ENCODE results near the gene SGK2.

The SGK2 gene

GRCh38 chr20:43538878-43539700 lies 19.7 kb upstream of the SGK2 start:
- H3K27me3 ChIP-seq (ENCODE audit: insufficient read depth, poor library complexity, severe bottlenecking) = no peaks in the 10 kb centered on the region
- DNase-seq (ENCODE audit: low read depth in 1 of 2, low spot score in 1 of 2) = no peak
- TF ChIP-seq GABPA (IDR thresholded peaks at IDR 0.05; ENCODE audit: low read depth) = no peak
- no peak overlapping the region for H3K27ac ChIP-seq (replicated peaks)
- H3K4me3 ChIP-seq (replicated peaks; ENCODE audit: insufficient read depth, low read length) = no peak overlapping the region

- DNase-seq (ENCODE audit: low read depth in 1 of 2, low spot score in 1 of 2) = no peak
- no peak for TF ChIP-seq SPI1 (IDR thresholded peaks at IDR 0.05; ENCODE audit: borderline replicate concordance, low read depth)
- no peak for TF ChIP-seq CTCF (IDR thresholded peaks at IDR 0.05; ENCODE audit: insufficient read depth, low read length)
- no peak for TF ChIP-seq REST (IDR thresholded peaks at IDR 0.05; ENCODE audit: insufficient replicate concordance, low read depth)
- TF ChIP-seq POLR2AphosphoS5 (IDR thresholded peaks at IDR 0.05; ENCODE audit: low read depth) = no peak
- no peak for TF ChIP-seq GABPA (IDR thresholded peaks at IDR 0.05; ENCODE audit: low read depth)
- H3K27ac ChIP-seq (replicated peaks) = no peak overlapping the region
- no peaks in the 10 kb centered on the region for H3K27me3 ChIP-seq (ENCODE audit: insufficient read depth, poor library complexity, severe bottlenecking)
- no peak overlapping the region for H3K4me3 ChIP-seq (replicated peaks; ENCODE audit: insufficient read depth, low read length)
Measured at GRCh38 chr20:43539975-43540672, 18.7 kb upstream of the SGK2 start.

- H3K27me3 ChIP-seq (ENCODE audit: insufficient read depth, poor library complexity, severe bottlenecking) = no peaks in the 10 kb centered on the region
- DNase-seq (ENCODE audit: low read depth in 1 of 2, low spot score in 1 of 2) = no peak
- H3K27ac ChIP-seq (replicated peaks) = no peak overlapping the region
- no peak overlapping the region for H3K4me3 ChIP-seq (replicated peaks; ENCODE audit: insufficient read depth, low read length)
- TF ChIP-seq POLR2AphosphoS5 (IDR thresholded peaks at IDR 0.05; ENCODE audit: low read depth) = no peak
- no peak for TF ChIP-seq REST (IDR thresholded peaks at IDR 0.05; ENCODE audit: insufficient replicate concordance, low read depth)
- no peak for TF ChIP-seq SPI1 (IDR thresholded peaks at IDR 0.05; ENCODE audit: borderline replicate concordance, low read depth)
- no peak for TF ChIP-seq GABPA (IDR thresholded peaks at IDR 0.05; ENCODE audit: low read depth)
- TF ChIP-seq CTCF (IDR thresholded peaks at IDR 0.05; ENCODE audit: insufficient read depth, low read length) = no peak
Measured at GRCh38 chr20:43540673-43541060, 18.2 kb upstream of the SGK2 start.

GRCh38 chr20:43541214-43541613 lies 17.6 kb upstream of the SGK2 start:
- no peak for DNase-seq (ENCODE audit: low read depth in 1 of 2, low spot score in 1 of 2)

More at GRCh38 chr20:43541214-43541613, 17.6 kb upstream of the SGK2 start:
- Histone ChIP-seq H3K27ac (replicated peaks) (no peak overlapping the region), H3K4me3 (replicated peaks; ENCODE audit: insufficient read depth, low read length) (no peak overlapping the region), H3K27me3 (ENCODE audit: insufficient read depth, poor library complexity, severe bottlenecking) (no peaks in the 10 kb centered on the region)
- no peak for TF ChIP-seq CTCF (IDR thresholded peaks at IDR 0.05; ENCODE audit: insufficient read depth, low read length)
- no peak for TF ChIP-seq SPI1 (IDR thresholded peaks at IDR 0.05; ENCODE audit: borderline replicate concordance, low read depth)
- no peak for TF ChIP-seq REST (IDR thresholded peaks at IDR 0.05; ENCODE audit: insufficient replicate concordance, low read depth)
- no peak for TF ChIP-seq GABPA (IDR thresholded peaks at IDR 0.05; ENCODE audit: low read depth)
- TF ChIP-seq POLR2AphosphoS5 (IDR thresholded peaks at IDR 0.05; ENCODE audit: low read depth) = no peak
